Activated T-helper 1 cell treated with Interleukin-2 at 50 U/mL for 16 hours (primary cell): ENCODE results near the gene LAMC1.

Experiments
- DNase-seq: peaks from one replicate; pipeline ENCODE4 v3.0.0-alpha.2; 2020; ENCODE audit warnings: low read depth

The LAMC1 gene

GRCh38 chr1:183023146-183023600 is at the start of gene LAMC1:
LAMC1 (plus strand) TSS chr1:183023420; CDS start chr1:183023717, 297 bp downstream.
- DNase-seq, result no peak

- no peak for DNase-seq
These were observed 48.6 kb upstream of the LAMC1 start for GRCh38 chr1:182974506-182975191.

GRCh38 chr1:182977480-182977879 is 45.7 kb upstream of the LAMC1 start:
- no peak for DNase-seq

GRCh38 chr1:182978151-182978853 is 44.9 kb upstream of the LAMC1 start:
- DNase-seq, result no peak

GRCh38 chr1:182984138-182984537 is 39.1 kb upstream of the LAMC1 start:
- no peak for DNase-seq

- no peak for DNase-seq
These were observed 38.6 kb upstream of the LAMC1 start for GRCh38 chr1:182984621-182985020.

GRCh38 chr1:182985876-182986275 is 37.3 kb upstream of the LAMC1 start:
- no peak for DNase-seq

- no peak for DNase-seq
These were observed 32.6 kb upstream of the LAMC1 start for GRCh38 chr1:182990413-182991144.

- no peak for DNase-seq
These were observed 29.5 kb upstream of the LAMC1 start for GRCh38 chr1:182993746-182994145.

- DNase-seq, result no peak
These were observed 27.3 kb upstream of the LAMC1 start for GRCh38 chr1:182995894-182996293.

GRCh38 chr1:182996816-182997215 is 26.4 kb upstream of the LAMC1 start:
- no peak for DNase-seq

- no peak for DNase-seq
These were observed 24.7 kb upstream of the LAMC1 start for GRCh38 chr1:182998482-182998881.

- no peak for DNase-seq
These were observed 22.9 kb upstream of the LAMC1 start for GRCh38 chr1:183000167-183000962.

- no peak for DNase-seq
These were observed 21.0 kb upstream of the LAMC1 start for GRCh38 chr1:183002267-183002666.

GRCh38 chr1:183002797-183003196 is 20.4 kb upstream of the LAMC1 start:
- DNase-seq, result no peak

- DNase-seq, result no peak
These were observed 20.0 kb upstream of the LAMC1 start for GRCh38 chr1:183003203-183003602.

- no peak for DNase-seq
These were observed 19.1 kb upstream of the LAMC1 start for GRCh38 chr1:183004141-183004540.

- DNase-seq, result no peak
These were observed 11.4 kb upstream of the LAMC1 start for GRCh38 chr1:183011859-183012258.

- DNase-seq, result no peak
These were observed 10.8 kb upstream of the LAMC1 start for GRCh38 chr1:183012301-183012994.

- DNase-seq, result no peak
These were observed 4.0 kb upstream of the LAMC1 start for GRCh38 chr1:183019139-183019740.

GRCh38 chr1:183019860-183020259 is 3.4 kb upstream of the LAMC1 start:
- no peak for DNase-seq
